Esophagus squamous epithelium (tissue), 5 donors: ENCODE results near the gene HES5. TPM values are rescaled to one million over a fixed set of nuclear protein-coding genes. Genes with fewer than 3 reads are reported as not detected.
A peak's percentile ranks its signal among the peaks of the same experiment; 100 is the strongest.
"Not testable (repeated sequence)": the region's sequence is repeated elsewhere in the genome, so short reads cannot be mapped to it uniquely, and the experiment has no call there.

Source experiments
- DNase-seq: peaks from one replicate; lab custom pipeline; 2025; lab: John Stamatoyannopoulos, UW
- H3K27ac ChIP-seq, 4 donors: fragments of 200-600 bp; sonication (generic); one replicate each; pipeline ENCODE4 v1.5.1; 2016 to 2019; ENCODE audit warnings: mild to moderate bottlenecking in 1 of 4
- H3K27me3 ChIP-seq, 4 donors: fragments of 200-600 bp; sonication (generic); 1 replicate in 3 of 4; 2 replicates in 1 of 4; pipeline versions ENCODE4 v1.5.1 to v1.6.0; 2017 to 2021; ENCODE audit warnings: antibody characterized with exemption in 1 of 4
- H3K36me3 ChIP-seq, 3 donors: fragments of 200-600 bp; sonication (generic); one replicate each; pipeline ENCODE4 v1.5.1; 2016 to 2019
- H3K4me1 ChIP-seq, 3 donors: fragments of 200-600 bp; sonication (generic); one replicate each; pipeline ENCODE4 v1.5.1; 2017 to 2019
- H3K4me3 ChIP-seq, 4 donors: fragments of 200-600 bp; sonication (generic); 1 replicate in 3 of 4; 2 replicates in 1 of 4; pipeline ENCODE4 v1.5.1; 2016 to 2019; ENCODE audit warnings: mild to moderate bottlenecking in 2 of 4, moderate library complexity in 1 of 4
- H3K9me3 ChIP-seq, 3 donors: fragments of 200-600 bp; sonication (generic); one replicate each; pipeline ENCODE4 v1.5.1; 2016 to 2019
- POLR2A ChIP-seq, 4 donors: fragments of 450-650 bp; IDR thresholded peaks; one replicate each; pipeline ENCODE4 v1.6.1; 2017; ENCODE audit warnings: antibody characterized with exemption in 4 of 4, mild to moderate bottlenecking in 4 of 4, moderate library complexity in 3 of 4
- WGBS, 2 donors: methylation state at CpG; one replicate each; pipeline ENCODE4 v1.1.5; 2018; 5-methylcytosine and 5-hydroxymethylcytosine counted together
- intact Hi-C: fragments of 100-400 bp; cut with DNase I; formaldehyde crosslinking; loops from one replicate; pipeline ENCODE4 v1.15.0; 2022
- total RNA-seq, 4 donors: library from RNA; depleted of rRNA; stranded (reverse); fragments of >200 nt; gene quantifications; one replicate each; pipeline ENCODE4 v1.1.0, GENCODE V29; 2016
- TF ChIP-seq, protein P1 (sequence below), 6 experiments: fragments of 450-650 bp in 4 of 6; fragments of 200-600 bp in 2 of 6; sonication (generic) in 2 of 6; IDR thresholded peaks; one replicate each; pipeline ENCODE4 v1.5.1; 2016 to 2019; ENCODE audit warnings: antibody characterized with exemption in 6 of 6, mild to moderate bottlenecking in 4 of 6, moderate library complexity in 4 of 6
- donor health status: DM: yes; HTN: yes; CAD: no.

HES5 gene, protein sequence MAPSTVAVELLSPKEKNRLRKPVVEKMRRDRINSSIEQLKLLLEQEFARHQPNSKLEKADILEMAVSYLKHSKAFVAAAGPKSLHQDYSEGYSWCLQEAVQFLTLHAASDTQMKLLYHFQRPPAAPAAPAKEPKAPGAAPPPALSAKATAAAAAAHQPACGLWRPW
- total RNA-seq = under 1 TPM in 3 of 4 donors, not detected in 1; 0.35 to 0.76 (median 0.70) TPM

DNA sequence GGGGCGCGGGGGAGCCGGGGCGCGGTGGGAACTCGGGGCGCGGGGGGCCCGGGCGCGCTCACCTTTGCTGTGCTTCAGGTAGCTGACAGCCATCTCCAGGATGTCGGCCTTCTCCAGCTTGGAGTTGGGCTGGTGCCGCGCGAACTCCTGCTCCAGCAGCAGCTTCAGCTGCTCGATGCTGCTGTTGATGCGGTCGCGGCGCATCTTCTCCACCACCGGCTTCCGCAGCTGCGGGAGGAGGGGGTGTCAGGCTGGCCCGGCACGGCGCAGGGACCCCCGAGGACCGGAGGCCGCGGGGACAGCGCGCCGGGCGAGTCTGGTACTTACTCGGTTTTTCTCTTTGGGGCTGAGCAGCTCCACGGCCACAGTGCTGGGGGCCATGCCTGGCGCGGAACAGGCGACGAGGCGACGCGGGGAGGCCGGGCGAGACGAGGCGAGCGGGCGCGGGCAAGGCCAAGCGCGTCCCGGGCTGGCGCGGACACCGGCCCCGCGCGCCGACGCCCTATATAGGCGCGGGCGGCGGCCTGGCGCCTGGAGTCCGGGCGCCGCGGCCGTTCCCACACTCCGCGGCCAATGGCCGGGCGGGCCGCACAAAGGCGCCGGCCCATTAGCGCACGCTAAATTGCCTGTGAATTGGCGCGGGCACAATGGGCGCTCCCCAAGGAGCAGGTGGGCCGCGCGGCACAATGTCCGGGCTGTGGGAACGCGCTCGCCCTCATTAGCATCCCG, at the start of gene HES5:
Gene HES5, minus strand, starts transcription at position 480 of the 729 bp plus-strand sequence. Its CDS starts 99 bp downstream, at position 381.
- Histone ChIP-seq H3K4me1 (peaks cover 75 to 94% (median 80%) of the 10 kb centered on the region in 3 donors), H3K4me3 (peak within 1 kb of the TSS; percentile 22 to 67 (median 42)), H3K27me3 (peaks cover 0 to 72% (median 0%) of the 10 kb centered on the region in 4 donors), H3K9me3 (no peaks in the 10 kb centered on the region), H3K27ac (peak within 1 kb of the TSS; percentile 41 to 86 (median 56)), H3K36me3 (no peaks in the 10 kb centered on the region)
- TF ChIP-seq POLR2A (IDR thresholded peaks at IDR 0.05) = no peak
- TF ChIP-seq, protein P1, sequence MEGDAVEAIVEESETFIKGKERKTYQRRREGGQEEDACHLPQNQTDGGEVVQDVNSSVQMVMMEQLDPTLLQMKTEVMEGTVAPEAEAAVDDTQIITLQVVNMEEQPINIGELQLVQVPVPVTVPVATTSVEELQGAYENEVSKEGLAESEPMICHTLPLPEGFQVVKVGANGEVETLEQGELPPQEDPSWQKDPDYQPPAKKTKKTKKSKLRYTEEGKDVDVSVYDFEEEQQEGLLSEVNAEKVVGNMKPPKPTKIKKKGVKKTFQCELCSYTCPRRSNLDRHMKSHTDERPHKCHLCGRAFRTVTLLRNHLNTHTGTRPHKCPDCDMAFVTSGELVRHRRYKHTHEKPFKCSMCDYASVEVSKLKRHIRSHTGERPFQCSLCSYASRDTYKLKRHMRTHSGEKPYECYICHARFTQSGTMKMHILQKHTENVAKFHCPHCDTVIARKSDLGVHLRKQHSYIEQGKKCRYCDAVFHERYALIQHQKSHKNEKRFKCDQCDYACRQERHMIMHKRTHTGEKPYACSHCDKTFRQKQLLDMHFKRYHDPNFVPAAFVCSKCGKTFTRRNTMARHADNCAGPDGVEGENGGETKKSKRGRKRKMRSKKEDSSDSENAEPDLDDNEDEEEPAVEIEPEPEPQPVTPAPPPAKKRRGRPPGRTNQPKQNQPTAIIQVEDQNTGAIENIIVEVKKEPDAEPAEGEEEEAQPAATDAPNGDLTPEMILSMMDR (IDR thresholded peaks at IDR 0.05) = no peak
- no peak for DNase-seq
- intact Hi-C loops = no loop called here
- no CpG with 5 or more reads among the region's 91 CpGs for WGBS, 2 donors

DNA sequence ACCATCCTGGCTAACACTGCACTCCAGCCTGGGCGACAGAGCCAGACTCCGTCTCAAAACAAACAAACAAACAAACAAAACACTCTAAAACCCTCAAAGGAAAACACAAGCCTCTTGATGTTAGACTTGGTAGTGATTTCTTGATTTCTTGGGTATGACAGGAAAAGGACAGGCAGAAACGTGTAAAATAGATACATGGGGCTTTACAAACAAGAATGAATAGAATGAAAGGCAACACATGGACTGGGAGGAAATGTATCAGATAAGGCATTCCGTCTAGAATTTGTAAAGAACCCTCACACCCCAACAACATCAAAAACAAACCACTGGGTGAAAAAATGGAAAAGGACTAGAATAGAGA, 48.7 kb upstream of the HES5 start:
- Histone ChIP-seq H3K4me1 (peaks cover 20 to 38% (median 32%) of the 10 kb centered on the region in 3 donors), H3K4me3 (no peak overlapping the region), H3K27ac (peak overlapping the region; percentile 71 to 87 (median 80)), H3K27me3 (peaks cover 0 to 43% (median 0%) of the 10 kb centered on the region in 4 donors), H3K9me3 (no peaks in the 10 kb centered on the region), H3K36me3 (no peaks in the 10 kb centered on the region)
- intact Hi-C loops = no loop called here
- WGBS, 2 donors = 37 to 42% methylated on average over 4 of the region's 4 CpGs
- no peak for DNase-seq
- TF ChIP-seq, protein P1 (IDR thresholded peaks at IDR 0.05) = peak in 1 of 6 experiments; percentile 1
- no peak for TF ChIP-seq POLR2A (IDR thresholded peaks at IDR 0.05)

DNA sequence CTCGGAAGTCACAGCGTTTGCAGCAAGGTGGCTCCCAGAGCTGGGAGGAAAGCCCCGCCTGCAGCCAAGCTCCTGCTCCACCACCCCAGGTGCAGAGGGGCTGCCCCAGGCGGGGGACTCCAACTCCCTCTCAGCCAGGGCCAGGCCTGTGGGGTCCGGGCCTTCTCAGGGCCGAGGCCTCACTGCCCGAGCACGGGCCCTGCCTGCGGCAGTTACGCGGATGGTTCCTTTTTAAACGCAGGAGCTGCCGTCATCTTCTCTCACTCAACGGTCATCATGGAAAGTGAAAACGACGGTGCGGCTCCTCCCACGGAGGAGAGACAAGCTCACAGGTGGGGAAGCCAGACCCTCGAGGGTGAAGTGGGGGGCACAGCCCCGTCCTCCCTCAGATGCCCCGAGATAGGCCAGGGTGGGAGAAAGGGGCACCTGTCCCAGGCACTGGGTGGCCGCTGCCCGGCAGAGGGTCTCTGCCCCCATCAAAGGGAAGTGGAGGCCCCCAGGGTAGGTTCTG, 47.6 kb upstream of the HES5 start:
- peaks cover 0 to 54% (median 0%) of the 10 kb centered on the region in 4 donors for H3K27me3 ChIP-seq
- DNase-seq, H3K36me3 ChIP-seq, intact Hi-C loops, H3K9me3 ChIP-seq: not testable (repeated sequence)
- WGBS, 2 donors = 60 to 76% methylated on average over 1 to 2 of the region's 23 CpGs
- peak overlapping the region in 2 of 4 donors; percentile 23 to 45 for H3K4me3 ChIP-seq
- H3K27ac ChIP-seq = peak overlapping the region; percentile 71 to 87 (median 80)
- peaks cover 18 to 31% (median 28%) of the 10 kb centered on the region in 3 donors for H3K4me1 ChIP-seq

DNA sequence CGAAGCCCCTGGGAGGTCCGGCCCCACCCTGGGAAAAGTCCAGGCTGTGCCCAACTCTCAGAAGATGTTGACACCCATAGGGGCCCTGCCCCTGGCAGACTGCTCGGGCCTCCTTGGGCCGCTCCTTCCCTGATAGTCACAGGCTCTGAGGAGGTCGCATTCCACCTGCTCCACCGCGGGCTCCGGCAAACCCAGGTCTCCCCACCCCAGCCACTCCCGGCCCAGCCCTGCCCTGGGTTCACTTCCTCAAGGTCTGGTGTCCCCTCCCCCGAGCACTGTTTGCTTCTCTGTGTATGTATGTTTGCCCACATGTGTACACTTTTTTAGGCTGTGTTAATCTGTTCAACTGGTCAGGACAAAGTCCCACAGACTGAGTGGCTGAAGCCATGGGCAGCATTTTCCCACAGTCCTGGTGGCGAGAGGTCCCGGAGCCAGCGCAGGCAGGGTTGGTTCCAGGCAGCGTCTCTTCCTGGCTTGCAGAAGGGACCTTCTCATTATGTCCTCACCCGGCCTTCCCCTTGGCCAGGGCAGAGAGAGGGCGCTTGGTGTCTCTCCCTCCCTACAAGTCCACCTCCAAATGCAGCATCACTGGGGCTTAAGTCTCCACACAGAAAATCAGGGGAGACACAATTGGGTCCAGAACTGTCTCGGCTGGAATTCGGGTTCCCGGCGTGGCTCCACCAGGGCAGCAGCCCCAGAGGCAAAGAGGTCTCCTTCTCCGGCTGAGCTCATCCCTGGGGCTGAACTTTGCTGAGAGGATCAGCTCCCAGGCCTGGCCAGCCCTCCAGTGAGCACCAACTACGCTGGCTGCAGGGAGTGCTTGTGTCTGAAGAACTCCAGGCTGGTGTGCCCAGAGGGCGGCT, 46.0 kb upstream of the HES5 start:
- peak overlapping the region in 3 of 4 donors; percentile 20 to 66 (median 64) for H3K27ac ChIP-seq
- peaks cover 0 to 6% (median 0%) of the 10 kb centered on the region in 3 donors for H3K9me3 ChIP-seq
- whole genome bisulfite sequencing, 2 donors = 54% methylated on average over 8 to 14 of the region's 23 CpGs
- H3K4me1 ChIP-seq = peaks cover 18 to 31% (median 28%) of the 10 kb centered on the region in 3 donors
- no peak for DNase-seq
- intact Hi-C loops = no loop called here
- TF ChIP-seq POLR2A (IDR thresholded peaks at IDR 0.05) = no peak
- TF ChIP-seq, protein P1 (IDR thresholded peaks at IDR 0.05) = no peak
- peaks cover 0 to 53% (median 0%) of the 10 kb centered on the region in 4 donors for H3K27me3 ChIP-seq
- H3K36me3 ChIP-seq = no peaks in the 10 kb centered on the region
- H3K4me3 ChIP-seq = peak overlapping the region in 1 of 4 donors; percentile 4

DNA sequence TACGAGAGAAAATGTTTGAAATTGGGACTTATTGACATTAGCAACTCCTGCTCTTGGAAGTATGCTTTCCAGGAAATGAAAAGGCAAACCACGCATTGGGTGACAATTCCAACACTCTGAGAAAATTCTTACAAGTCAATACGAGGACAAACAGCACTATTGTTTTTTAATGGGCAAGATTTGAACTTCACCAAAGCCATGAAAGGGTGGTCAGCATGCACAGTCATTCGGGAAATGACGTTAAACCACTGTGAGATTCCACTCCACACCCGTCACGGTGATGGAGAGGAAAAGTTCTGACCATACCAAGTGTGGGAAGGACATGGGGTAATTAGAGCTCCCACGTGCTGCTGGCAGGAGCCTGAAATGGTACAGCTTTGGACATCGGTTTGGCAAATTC, 44.3 kb upstream of the HES5 start:
- no peak overlapping the region for H3K27ac ChIP-seq
- no peaks in the 10 kb centered on the region for H3K36me3 ChIP-seq
- intact Hi-C loops = no loop called here
- peaks cover 0 to 56% (median 0%) of the 10 kb centered on the region in 4 donors for H3K27me3 ChIP-seq
- 74 to 79% methylated on average over 8 to 9 of the region's 9 CpGs for WGBS, 2 donors
- H3K9me3 ChIP-seq = peaks cover 0 to 6% (median 0%) of the 10 kb centered on the region in 3 donors
- H3K4me1 ChIP-seq = peaks cover 18 to 31% (median 28%) of the 10 kb centered on the region in 3 donors
- H3K4me3 ChIP-seq = no peak overlapping the region
- no peak for DNase-seq
- TF ChIP-seq, protein P1 (IDR thresholded peaks at IDR 0.05) = no peak
- no peak for TF ChIP-seq POLR2A (IDR thresholded peaks at IDR 0.05)
